ENCODE results near the gene PRDX1.
A peak's percentile ranks its signal among the peaks of the same experiment; 100 is the strongest.
"Not testable (repeated sequence)": the region's sequence is repeated elsewhere in the genome, so short reads cannot be mapped to it uniquely, and the experiment has no call there.

Gene PRDX1

GRCh38 chr1:45503462-45504360, 18.0 kb downstream of the PRDX1 start:
- DNase-seq (ENCODE audit: low spot score) = no peak

- DNase-seq (ENCODE audit: low spot score) = no peak
These were observed 20.2 kb downstream of the PRDX1 start for GRCh38 chr1:45501505-45501859.

GRCh38 chr1:45499415-45499769, 22.3 kb downstream of the PRDX1 start:
- DNase-seq (ENCODE audit: low spot score) = no peak

GRCh38 chr1:45498279-45498678, 23.4 kb downstream of the PRDX1 start:
- no peak for DNase-seq (ENCODE audit: low spot score)

- DNase-seq (ENCODE audit: low spot score) = peak; percentile 66
These were observed 28.5 kb downstream of the PRDX1 start for GRCh38 chr1:45493116-45493697.

- DNase-seq (ENCODE audit: low spot score) = no peak
These were observed 29.0 kb downstream of the PRDX1 start for GRCh38 chr1:45492691-45493090.

GRCh38 chr1:45491487-45492260, 30.0 kb downstream of the PRDX1 start:
- DNase-seq (ENCODE audit: low spot score) = no peak

- DNase-seq (ENCODE audit: low spot score) = peak; percentile 99
These were observed 30.8 kb downstream of the PRDX1 start, which contains the start of gene TESK2 for GRCh38 chr1:45490626-45491486. TESK2 (minus strand) TSS chr1:45491163; CDS start chr1:45457785, 33,378 bp downstream.

- no peak for DNase-seq (ENCODE audit: low spot score)
These were observed 31.5 kb downstream of the PRDX1 start for GRCh38 chr1:45490121-45490625.

- not testable (repeated sequence) for DNase-seq (ENCODE audit: low spot score)
These were observed 32.3 kb downstream of the PRDX1 start for GRCh38 chr1:45489379-45489778.

GRCh38 chr1:45488666-45489377, 32.9 kb downstream of the PRDX1 start:
- no peak for DNase-seq (ENCODE audit: low spot score)

- no peak for DNase-seq (ENCODE audit: low spot score)
These were observed 35.7 kb downstream of the PRDX1 start for GRCh38 chr1:45485949-45486348.

- no peak for DNase-seq (ENCODE audit: low spot score)
These were observed 42.5 kb downstream of the PRDX1 start for GRCh38 chr1:45479039-45479748.

- no peak for DNase-seq (ENCODE audit: low spot score)
These were observed 43.4 kb downstream of the PRDX1 start for GRCh38 chr1:45478121-45478814.

GRCh38 chr1:45477646-45478045, 44.0 kb downstream of the PRDX1 start:
- no peak for DNase-seq (ENCODE audit: low spot score)

GRCh38 chr1:45474194-45474593, 47.5 kb downstream of the PRDX1 start:
- DNase-seq (ENCODE audit: low spot score) = not testable (repeated sequence)

GRCh38 chr1:45473302-45473701, 48.4 kb downstream of the PRDX1 start:
- DNase-seq (ENCODE audit: low spot score) = no peak

- DNase-seq (ENCODE audit: low spot score) = no peak
These were observed 51.3 kb downstream of the PRDX1 start for GRCh38 chr1:45470306-45470798.

- not testable (repeated sequence) for DNase-seq (ENCODE audit: low spot score)
These were observed 54.3 kb downstream of the PRDX1 start for GRCh38 chr1:45467353-45467752.
